Measurements from ENCODE around the gene EIF4G1.

Gene EIF4G1

DNA sequence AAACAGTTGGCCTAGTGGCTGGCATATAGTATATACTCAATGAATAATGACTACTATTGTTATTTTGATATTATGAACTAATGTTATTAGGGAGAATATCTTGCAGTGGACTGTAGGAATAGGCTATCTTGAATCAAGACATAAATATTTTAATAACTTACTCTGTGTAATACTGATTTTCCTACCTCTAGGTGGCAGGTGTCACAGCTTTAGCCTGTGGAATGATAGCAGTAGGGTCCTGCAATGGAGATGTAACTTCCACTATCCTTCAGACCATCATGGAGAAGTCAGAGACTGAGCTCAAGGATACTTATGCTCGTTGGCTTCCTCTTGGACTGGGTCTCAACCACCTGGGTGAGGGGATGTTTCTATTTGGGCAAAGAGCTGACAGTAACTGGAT, 8.8 kb upstream of the EIF4G1 start:
- Histone ChIP-seq H3K27me3 (replicated peaks in 2 of 5; ENCODE audit: control insufficient read depth in 4 of 5, insufficient read depth in 5 of 5, low read length in 4 of 5) (no peaks in the 10 kb centered on the region), H3K27ac (ENCODE audit: insufficient read depth in 1 of 2, low read depth in 1 of 2, low read length in 2 of 2, poor library complexity in 1 of 2, severe bottlenecking in 2 of 2) (no peak overlapping the region), H3K4me3 (ENCODE audit: control insufficient read depth in 1 of 7, extremely low read depth in 1 of 7, insufficient read depth in 4 of 7, low read depth in 2 of 7, low read length in 6 of 7) (no peak overlapping the region), H3K4me1 (ENCODE audit: control extremely low read depth in 1 of 4, control insufficient read depth in 4 of 4, insufficient read depth in 4 of 4, low read length in 3 of 4) (peaks cover 0 to under 1% (median under 1%) of the 10 kb centered on the region in 4 experiments), H3K9me3 (ENCODE audit: control extremely low read depth in 1 of 5, control insufficient read depth in 4 of 5, insufficient read depth in 2 of 5, low read depth in 1 of 5, low read length in 4 of 5) (no peaks in the 10 kb centered on the region), H3K36me3 (ENCODE audit: control insufficient read depth in 4 of 4, insufficient read depth in 4 of 4, low read length in 3 of 4) (peaks cover 43 to 78% (median 64%) of the 10 kb centered on the region in 4 experiments)
- DNase-seq, result peak; percentile 22 to 52 (median 52)
- WGBS (ENCODE audit: insufficient coverage), result no CpG with 5 or more reads among the region's 1 CpG
- CTCF ChIA-PET, result interaction anchor here (1.0 to 2.6 kb wide), 8 partner anchors 13 to 51 kb away, joined by 3 to 10 read pairs (median 4); no protein-coding TSS in a partner anchor
- POLR2A ChIA-PET, result no interaction called here

DNA sequence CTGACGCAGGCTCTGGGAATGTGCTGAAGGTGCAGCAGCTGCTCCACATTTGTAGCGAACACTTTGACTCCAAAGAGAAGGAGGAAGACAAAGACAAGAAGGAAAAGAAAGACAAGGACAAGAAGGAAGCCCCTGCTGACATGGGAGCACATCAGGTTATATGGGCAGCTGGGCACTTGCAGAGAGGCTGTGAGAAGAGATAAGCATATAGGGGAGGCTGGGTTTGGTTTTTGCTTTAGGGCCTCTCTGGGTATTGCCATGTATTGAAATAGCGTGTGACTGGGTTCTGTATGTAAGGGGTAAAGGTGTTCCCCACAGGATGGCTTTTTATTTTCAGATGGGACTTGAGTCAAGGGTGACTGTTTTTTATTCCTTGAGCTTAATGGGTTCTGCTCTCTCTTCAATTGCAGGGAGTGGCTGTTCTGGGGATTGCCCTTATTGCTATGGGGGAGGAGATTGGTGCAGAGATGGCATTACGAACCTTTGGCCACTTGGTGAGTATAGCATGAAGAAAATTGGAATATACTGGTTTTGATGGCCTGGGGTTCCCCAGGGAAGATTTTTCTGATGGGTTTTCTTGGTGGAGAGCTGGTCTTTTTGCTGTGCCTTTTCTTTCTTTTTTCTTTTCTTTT, 7.9 kb upstream of the EIF4G1 start:
- 100% methylated on average over 3 of the region's 4 CpGs for WGBS (ENCODE audit: insufficient coverage)
- H3K27ac ChIP-seq (ENCODE audit: insufficient read depth in 1 of 2, low read depth in 1 of 2, low read length in 2 of 2, poor library complexity in 1 of 2, severe bottlenecking in 2 of 2), result no peak overlapping the region
- POLR2A ChIA-PET, result interaction anchor here (0.6 kb wide), 1 partner anchor 37 kb away, joined by 7 read pairs; no protein-coding TSS in a partner anchor
- H3K27me3 ChIP-seq (replicated peaks in 2 of 5; ENCODE audit: control insufficient read depth in 4 of 5, insufficient read depth in 5 of 5, low read length in 4 of 5), result no peaks in the 10 kb centered on the region
- no peaks in the 10 kb centered on the region for H3K9me3 ChIP-seq (ENCODE audit: control extremely low read depth in 1 of 5, control insufficient read depth in 4 of 5, insufficient read depth in 2 of 5, low read depth in 1 of 5, low read length in 4 of 5)
- H3K4me1 ChIP-seq (ENCODE audit: control extremely low read depth in 1 of 4, control insufficient read depth in 4 of 4, insufficient read depth in 4 of 4, low read length in 3 of 4), result no peaks in the 10 kb centered on the region
- DNase-seq, result no peak
- H3K4me3 ChIP-seq (ENCODE audit: control insufficient read depth in 1 of 7, extremely low read depth in 1 of 7, insufficient read depth in 4 of 7, low read depth in 2 of 7, low read length in 6 of 7), result no peak overlapping the region
- H3K36me3 ChIP-seq (ENCODE audit: control insufficient read depth in 4 of 4, insufficient read depth in 4 of 4, low read length in 3 of 4), result peaks cover 40 to 73% (median 59%) of the 10 kb centered on the region in 4 experiments
- CTCF ChIA-PET, result interaction anchor here (1.0 to 2.6 kb wide), 8 partner anchors 9 to 50 kb away, joined by 3 to 10 read pairs (median 4); no protein-coding TSS in a partner anchor

DNA sequence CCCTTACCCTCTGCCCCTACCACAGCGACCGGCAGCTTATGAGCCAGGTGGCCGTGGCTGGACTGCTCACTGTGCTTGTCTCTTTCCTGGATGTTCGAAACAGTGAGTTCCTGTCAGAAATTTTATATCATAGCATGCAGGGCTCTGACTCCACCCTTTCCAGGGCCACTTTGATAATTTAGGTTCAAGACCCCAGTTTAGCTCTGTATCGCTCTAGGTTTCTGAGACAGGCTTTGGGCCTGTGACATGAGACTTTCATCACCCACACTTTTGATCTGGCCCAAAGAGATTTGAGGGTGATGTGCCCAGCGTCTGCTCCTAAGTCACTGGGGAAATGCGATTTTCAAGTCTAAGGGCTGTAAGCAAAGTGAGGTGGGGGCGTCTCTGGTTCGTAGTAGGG, 6.5 kb upstream of the EIF4G1 start:
- no peaks in the 10 kb centered on the region for H3K9me3 ChIP-seq (ENCODE audit: control extremely low read depth in 1 of 5, control insufficient read depth in 4 of 5, insufficient read depth in 2 of 5, low read depth in 1 of 5, low read length in 4 of 5)
- no peaks in the 10 kb centered on the region for H3K4me1 ChIP-seq (ENCODE audit: control extremely low read depth in 1 of 4, control insufficient read depth in 4 of 4, insufficient read depth in 4 of 4, low read length in 3 of 4)
- H3K27me3 ChIP-seq (replicated peaks in 2 of 5; ENCODE audit: control insufficient read depth in 4 of 5, insufficient read depth in 5 of 5, low read length in 4 of 5), result no peaks in the 10 kb centered on the region
- no peak for DNase-seq
- no peak overlapping the region for H3K27ac ChIP-seq (ENCODE audit: insufficient read depth in 1 of 2, low read depth in 1 of 2, low read length in 2 of 2, poor library complexity in 1 of 2, severe bottlenecking in 2 of 2)
- WGBS (ENCODE audit: insufficient coverage), result 99% methylated on average over 8 of the region's 9 CpGs
- H3K4me3 ChIP-seq (ENCODE audit: control insufficient read depth in 1 of 7, extremely low read depth in 1 of 7, insufficient read depth in 4 of 7, low read depth in 2 of 7, low read length in 6 of 7), result no peak overlapping the region
- POLR2A ChIA-PET, result no interaction called here
- H3K36me3 ChIP-seq (ENCODE audit: control insufficient read depth in 4 of 4, insufficient read depth in 4 of 4, low read length in 3 of 4), result peaks cover 28 to 58% (median 46%) of the 10 kb centered on the region in 4 experiments
- CTCF ChIA-PET, result interaction anchor here (0.7 to 2.4 kb wide), 2 partner anchors 38 to 46 kb away, joined by 3 to 9 read pairs; no protein-coding TSS in a partner anchor

DNA sequence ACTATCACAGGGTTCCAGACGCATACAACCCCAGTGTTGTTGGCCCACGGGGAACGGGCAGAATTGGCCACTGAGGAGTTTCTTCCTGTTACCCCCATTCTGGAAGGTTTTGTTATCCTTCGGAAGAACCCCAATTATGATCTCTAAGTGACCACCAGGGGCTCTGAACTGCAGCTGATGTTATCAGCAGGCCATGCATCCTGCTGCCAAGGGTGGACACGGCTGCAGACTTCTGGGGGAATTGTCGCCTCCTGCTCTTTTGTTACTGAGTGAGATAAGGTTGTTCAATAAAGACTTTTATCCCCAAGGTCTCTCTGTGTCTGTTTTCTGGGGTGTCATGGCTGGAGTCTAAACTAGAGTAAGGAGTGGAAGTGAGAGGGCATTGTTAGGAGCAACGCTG, 5.7 kb upstream of the EIF4G1 start:
- H3K4me3 ChIP-seq (ENCODE audit: control insufficient read depth in 1 of 7, extremely low read depth in 1 of 7, insufficient read depth in 4 of 7, low read depth in 2 of 7, low read length in 6 of 7), result no peak overlapping the region
- H3K27me3 ChIP-seq (replicated peaks in 2 of 5; ENCODE audit: control insufficient read depth in 4 of 5, insufficient read depth in 5 of 5, low read length in 4 of 5), result no peaks in the 10 kb centered on the region
- H3K27ac ChIP-seq (ENCODE audit: insufficient read depth in 1 of 2, low read depth in 1 of 2, low read length in 2 of 2, poor library complexity in 1 of 2, severe bottlenecking in 2 of 2), result peak overlapping the region in 1 of 2 experiments; percentile 43
- no peaks in the 10 kb centered on the region for H3K9me3 ChIP-seq (ENCODE audit: control extremely low read depth in 1 of 5, control insufficient read depth in 4 of 5, insufficient read depth in 2 of 5, low read depth in 1 of 5, low read length in 4 of 5)
- POLR2A ChIA-PET, result no interaction called here
- no peaks in the 10 kb centered on the region for H3K4me1 ChIP-seq (ENCODE audit: control extremely low read depth in 1 of 4, control insufficient read depth in 4 of 4, insufficient read depth in 4 of 4, low read length in 3 of 4)
- 100% methylated on average over 2 of the region's 7 CpGs for WGBS (ENCODE audit: insufficient coverage)
- DNase-seq, result no peak
- CTCF ChIA-PET, result no interaction called here
- peaks cover 25 to 50% (median 40%) of the 10 kb centered on the region in 4 experiments for H3K36me3 ChIP-seq (ENCODE audit: control insufficient read depth in 4 of 4, insufficient read depth in 4 of 4, low read length in 3 of 4)

DNA sequence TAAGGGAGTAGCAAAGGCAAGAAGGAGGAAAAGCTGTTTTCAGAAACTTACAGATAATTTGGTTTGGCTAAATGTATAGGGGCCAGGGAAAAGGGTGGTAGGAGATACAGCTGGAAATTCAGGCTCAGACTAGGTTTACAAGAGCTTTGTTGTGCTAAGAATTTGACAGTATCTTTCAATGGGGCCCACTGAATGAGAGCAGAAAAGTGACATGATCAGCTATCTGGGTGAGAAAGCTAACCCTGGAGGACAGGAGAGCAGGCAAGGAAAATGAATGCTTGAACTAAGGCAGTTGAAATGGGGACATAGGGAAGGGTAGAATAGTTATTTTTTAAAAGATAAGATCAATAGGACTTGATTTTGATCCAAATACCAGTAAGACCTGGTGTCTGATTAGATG, 2.8 kb upstream of the EIF4G1 start:
- no peak overlapping the region for H3K4me3 ChIP-seq (ENCODE audit: control insufficient read depth in 1 of 7, extremely low read depth in 1 of 7, insufficient read depth in 4 of 7, low read depth in 2 of 7, low read length in 6 of 7)
- H3K27me3 ChIP-seq (replicated peaks in 2 of 5; ENCODE audit: control insufficient read depth in 4 of 5, insufficient read depth in 5 of 5, low read length in 4 of 5), result no peaks in the 10 kb centered on the region
- ChIA-PET CTCF (interaction anchor here (1.3 to 1.9 kb wide), 5 partner anchors 9 to 25 kb away, joined by 3 to 9 read pairs (median 5); no protein-coding TSS in a partner anchor), POLR2A (no interaction called here)
- no peaks in the 10 kb centered on the region for H3K9me3 ChIP-seq (ENCODE audit: control extremely low read depth in 1 of 5, control insufficient read depth in 4 of 5, insufficient read depth in 2 of 5, low read depth in 1 of 5, low read length in 4 of 5)
- peaks cover 0 to 20% (median 15%) of the 10 kb centered on the region in 4 experiments for H3K4me1 ChIP-seq (ENCODE audit: control extremely low read depth in 1 of 4, control insufficient read depth in 4 of 4, insufficient read depth in 4 of 4, low read length in 3 of 4)
- no peak overlapping the region for H3K27ac ChIP-seq (ENCODE audit: insufficient read depth in 1 of 2, low read depth in 1 of 2, low read length in 2 of 2, poor library complexity in 1 of 2, severe bottlenecking in 2 of 2)
- peaks cover 15 to 34% (median 24%) of the 10 kb centered on the region in 4 experiments for H3K36me3 ChIP-seq (ENCODE audit: control insufficient read depth in 4 of 4, insufficient read depth in 4 of 4, low read length in 3 of 4)
- DNase-seq, result no peak

DNA sequence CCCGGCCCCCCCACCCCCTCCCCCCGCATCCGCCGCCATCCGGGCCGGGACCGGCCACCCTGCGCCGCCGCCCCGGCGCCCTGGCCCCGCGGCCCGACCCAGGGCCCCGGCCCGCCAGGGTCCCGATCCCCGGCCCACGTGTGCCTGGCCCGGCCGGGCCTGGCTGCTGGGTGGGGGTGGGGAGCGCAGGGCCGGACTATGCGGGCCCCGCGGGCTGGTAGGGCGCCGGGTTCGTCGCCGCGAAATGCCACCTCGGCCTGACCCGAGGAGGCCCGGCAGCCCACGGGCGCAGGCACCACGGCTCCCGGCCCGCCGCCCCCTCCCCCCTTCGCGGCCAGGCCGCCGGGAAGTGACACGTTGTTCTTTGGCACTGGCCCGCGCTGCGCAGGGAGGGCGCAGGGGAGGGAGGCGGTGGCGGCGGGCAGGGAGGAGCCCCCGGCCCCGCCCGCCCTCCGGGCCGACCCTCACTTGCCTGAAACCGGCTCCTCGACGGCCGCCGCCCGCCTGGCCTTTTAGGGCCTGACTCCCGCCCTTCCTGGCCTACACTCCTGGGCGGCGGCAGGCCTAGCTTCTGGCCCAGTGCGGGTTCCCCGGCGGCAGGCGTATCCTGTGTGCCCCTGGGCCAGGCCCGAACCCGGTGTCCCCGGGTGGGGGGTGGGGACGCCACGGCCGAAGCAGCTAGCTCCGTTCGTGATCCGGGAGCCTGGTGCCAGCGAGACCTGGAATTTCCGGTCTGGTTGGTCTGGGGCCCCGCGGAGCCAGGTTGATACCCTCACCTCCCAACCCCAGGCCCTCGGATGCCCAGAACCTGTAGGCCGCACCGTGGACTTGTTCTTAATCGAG, 515 bp downstream of the EIF4G1 start:
- H3K27ac ChIP-seq (ENCODE audit: insufficient read depth in 1 of 2, low read depth in 1 of 2, low read length in 2 of 2, poor library complexity in 1 of 2, severe bottlenecking in 2 of 2), result peak overlapping the region; percentile 86 to 95
- peaks cover 0 to 33% (median 15%) of the 10 kb centered on the region in 4 experiments for H3K36me3 ChIP-seq (ENCODE audit: control insufficient read depth in 4 of 4, insufficient read depth in 4 of 4, low read length in 3 of 4)
- POLR2A ChIA-PET, result interaction anchor here (1.4 kb wide), 1 partner anchor 14 kb away, joined by 3 read pairs; no protein-coding TSS in a partner anchor
- peaks cover 0 to 45% (median 35%) of the 10 kb centered on the region in 4 experiments for H3K4me1 ChIP-seq (ENCODE audit: control extremely low read depth in 1 of 4, control insufficient read depth in 4 of 4, insufficient read depth in 4 of 4, low read length in 3 of 4)
- 0% methylated on average over 54 of the region's 89 CpGs for WGBS (ENCODE audit: insufficient coverage)
- peak overlapping the region; percentile 35 to 85 (median 70) for H3K4me3 ChIP-seq (ENCODE audit: control insufficient read depth in 1 of 7, extremely low read depth in 1 of 7, insufficient read depth in 4 of 7, low read depth in 2 of 7, low read length in 6 of 7)
- H3K27me3 ChIP-seq (replicated peaks in 2 of 5; ENCODE audit: control insufficient read depth in 4 of 5, insufficient read depth in 5 of 5, low read length in 4 of 5), result no peaks in the 10 kb centered on the region
- H3K9me3 ChIP-seq (ENCODE audit: control extremely low read depth in 1 of 5, control insufficient read depth in 4 of 5, insufficient read depth in 2 of 5, low read depth in 1 of 5, low read length in 4 of 5), result no peaks in the 10 kb centered on the region
- CTCF ChIA-PET, result interaction anchor here (1.0 to 2.7 kb wide), 4 partner anchors 9 to 39 kb away, joined by 3 to 13 read pairs (median 5); partner anchors contain the start of gene FAM131A
- DNase-seq, result peak; percentile 74 to 92 (median 88)
